Breast epithelium (tissue), 4 donors: ENCODE results near the gene TRIM26. TPM values are rescaled to one million over a fixed set of nuclear protein-coding genes. Genes with fewer than 3 reads are reported as not detected.

ENCODE experiments used
- DNase-seq, 2 donors: peaks; one replicate each; pipeline ENCODE4 v3.0.0-alpha.2; 2019; ENCODE audit warnings: low spot score in 2 of 2
- H3K27ac ChIP-seq, 2 donors: fragments of 200-600 bp; sonication (generic) in 1 of 2; one replicate each; pipeline ENCODE4 v1.5.1; 2016 to 2019; ENCODE audit warnings: mild to moderate bottlenecking in 1 of 2
- H3K27me3 ChIP-seq, 2 donors: fragments of 200-600 bp; sonication (generic) in 1 of 2; one replicate each; pipeline versions ENCODE4 v1.5.1 to v1.6.0; 2017 to 2019; ENCODE audit warnings: control low read depth in 1 of 2, mild to moderate bottlenecking in 1 of 2
- H3K36me3 ChIP-seq: fragments of 200-600 bp; one replicate; pipeline ENCODE4 v1.5.1; 2019
- H3K4me1 ChIP-seq, 2 donors: fragments of 200-600 bp; sonication (generic); one replicate each; pipeline ENCODE4 v1.5.1; 2016 to 2019; ENCODE audit warnings: control low read depth in 1 of 2
- H3K4me3 ChIP-seq, 3 donors: fragments of 200-600 bp; sonication (generic); 1 replicate in 2 of 3; 2 replicates in 1 of 3; pipeline ENCODE4 v1.5.1; 2016 to 2019; ENCODE audit warnings: mild to moderate bottlenecking in 3 of 3, moderate library complexity in 2 of 3
- H3K9me3 ChIP-seq, 2 donors: fragments of 200-600 bp; sonication (generic) in 1 of 2; one replicate each; pipeline ENCODE4 v1.5.1; 2016 to 2019; ENCODE audit warnings: control low read depth in 1 of 2
- CTCF ChIP-seq, 3 donors: fragments of 450-650 bp; IDR thresholded peaks; one replicate each; pipeline ENCODE4 v1.5.1; 2016 to 2017; ENCODE audit warnings: antibody characterized with exemption in 3 of 3, mild to moderate bottlenecking in 3 of 3, moderate library complexity in 3 of 3
- POLR2A ChIP-seq: fragments of 450-650 bp; IDR thresholded peaks from one replicate; pipeline ENCODE4 v1.6.1; 2016; ENCODE audit warnings: antibody characterized with exemption, mild to moderate bottlenecking, moderate library complexity
- POLR2AphosphoS5 ChIP-seq, 3 donors: sonication (generic); formaldehyde crosslinking; IDR thresholded peaks; one replicate each; pipeline ENCODE4 v1.6.1; 2017; ENCODE audit warnings: antibody characterized with exemption in 3 of 3
- intact Hi-C: fragments of 100-400 bp; cut with DNase I; formaldehyde crosslinking; loops from one replicate; pipeline ENCODE4 v1.15.1; 2023; ENCODE audit warnings: low total_unique reads
- total RNA-seq, 3 donors: library from RNA; depleted of rRNA; stranded (reverse); fragments of >200 nt; gene quantifications; one replicate each; pipeline ENCODE4 v1.1.0, GENCODE V29; 2016

The TRIM26 gene
- total RNA-seq, 3 donors from 2014 or later, result 31.7 to 66.2 (median 47.5) TPM

DNA sequence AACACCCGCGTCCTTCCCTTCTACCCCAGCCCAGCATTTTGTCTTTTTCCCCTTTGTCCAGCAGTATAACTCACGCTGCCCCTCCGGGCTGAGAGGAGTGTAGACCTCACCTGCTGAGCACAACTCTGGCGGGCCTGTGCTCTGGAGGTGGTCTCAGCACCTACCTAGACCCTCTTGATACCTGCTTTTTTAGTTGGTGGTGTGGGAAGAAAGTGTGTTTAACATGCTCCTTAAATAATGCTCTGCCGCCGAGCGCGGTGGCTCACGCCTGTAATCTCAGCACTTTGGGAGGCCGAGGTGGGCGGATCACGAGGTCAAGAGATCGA, 1.4 kb upstream of the TRIM26 start:
- no peaks in the 10 kb centered on the region for H3K9me3 ChIP-seq
- intact Hi-C loops, result no loop called here
- TF ChIP-seq POLR2AphosphoS5 (IDR thresholded peaks at IDR 0.05), result no peak
- TF ChIP-seq POLR2A, result no peak
- TF ChIP-seq CTCF (IDR thresholded peaks at IDR 0.05), result no peak
- H3K36me3 ChIP-seq, result no peaks in the 10 kb centered on the region
- no peaks in the 10 kb centered on the region for H3K27me3 ChIP-seq
- H3K4me1 ChIP-seq, result peaks cover 0 to 14% of the 10 kb centered on the region in 2 donors
- DNase-seq, result no peak
- H3K27ac ChIP-seq, result peak overlapping the region; percentile 97 to 99
- peak overlapping the region; percentile 79 to 94 (median 93) for H3K4me3 ChIP-seq

GRCh38 chr6:30213957-30214656, 901 bp upstream of the TRIM26 start:
- Histone ChIP-seq H3K9me3 (no peaks in the 10 kb centered on the region), H3K4me3 (peak overlapping the region; percentile 79 to 94 (median 93)), H3K4me1 (peaks cover 0 to 14% of the 10 kb centered on the region in 2 donors), H3K27ac (peak overlapping the region; percentile 97 to 99), H3K36me3 (no peaks in the 10 kb centered on the region), H3K27me3 (no peaks in the 10 kb centered on the region)
- TF ChIP-seq POLR2AphosphoS5 (IDR thresholded peaks at IDR 0.05) (peak; percentile 74 to 77 (median 76)), POLR2A (peak; percentile 55), CTCF (IDR thresholded peaks at IDR 0.05) (no peak)
- intact Hi-C loops, result no loop called here
- peak; percentile 80 to 87 for DNase-seq

DNA sequence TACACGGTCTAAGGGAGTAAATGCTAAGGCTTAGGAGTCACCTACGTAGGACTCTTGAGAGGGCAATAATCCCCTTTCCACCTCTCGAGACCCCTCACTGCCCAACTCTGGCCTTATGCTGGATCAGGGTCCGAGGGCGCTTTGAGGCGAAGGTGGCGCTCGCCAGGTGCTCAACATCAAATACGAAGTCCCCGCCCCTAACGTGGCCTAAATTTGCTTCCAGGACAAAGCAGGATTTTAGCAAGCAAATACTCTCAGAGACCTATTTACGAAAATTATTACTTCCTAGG, 406 bp upstream of the TRIM26 start:
- Histone ChIP-seq H3K4me3 (peak overlapping the region; percentile 79 to 94 (median 93)), H3K4me1 (peaks cover 0 to 14% of the 10 kb centered on the region in 2 donors), H3K36me3 (no peaks in the 10 kb centered on the region), H3K27ac (peak overlapping the region; percentile 97 to 99), H3K27me3 (no peaks in the 10 kb centered on the region), H3K9me3 (no peaks in the 10 kb centered on the region)
- TF ChIP-seq CTCF (IDR thresholded peaks at IDR 0.05), result no peak
- TF ChIP-seq POLR2AphosphoS5 (IDR thresholded peaks at IDR 0.05), result no peak
- no peak for TF ChIP-seq POLR2A
- intact Hi-C loops, result no loop called here
- DNase-seq, result no peak

GRCh38 chr6:30211899-30212298, 1.3 kb downstream of the TRIM26 start:
- Histone ChIP-seq H3K27me3 (no peaks in the 10 kb centered on the region), H3K9me3 (no peaks in the 10 kb centered on the region), H3K4me1 (peaks cover 0 to 22% of the 10 kb centered on the region in 2 donors), H3K27ac (peak overlapping the region; percentile 97 to 99), H3K36me3 (no peaks in the 10 kb centered on the region), H3K4me3 (peak overlapping the region; percentile 79 to 94 (median 93))
- TF ChIP-seq CTCF (IDR thresholded peaks at IDR 0.05) (no peak), POLR2AphosphoS5 (IDR thresholded peaks at IDR 0.05) (no peak), POLR2A (no peak)
- no peak for DNase-seq
- intact Hi-C loops, result no loop called here

DNA sequence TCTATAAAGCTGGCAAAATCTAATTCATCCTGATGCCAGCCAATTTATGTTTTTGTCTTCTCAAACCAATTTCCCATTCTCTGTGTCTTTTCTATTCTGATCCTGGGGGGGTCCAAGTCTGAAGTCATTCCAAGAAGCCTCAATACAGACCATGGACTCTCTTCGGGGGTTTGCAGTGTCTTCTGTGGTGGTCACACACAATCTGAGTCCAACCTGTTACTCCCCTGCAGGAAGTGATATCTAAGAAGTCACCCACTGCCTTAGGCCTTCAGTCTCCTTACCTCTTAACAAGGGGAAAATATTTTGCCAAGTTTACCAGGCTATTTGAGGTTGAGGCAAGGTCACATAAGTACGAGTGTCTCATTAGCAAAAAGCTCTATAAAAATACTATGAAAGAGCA, 1.9 kb downstream of the TRIM26 start:
- no peak for TF ChIP-seq CTCF (IDR thresholded peaks at IDR 0.05)
- Histone ChIP-seq H3K4me3 (peak overlapping the region in 2 of 3 donors; percentile 0 to 79), H3K9me3 (no peaks in the 10 kb centered on the region), H3K4me1 (peaks cover 0 to 28% of the 10 kb centered on the region in 2 donors), H3K27me3 (no peaks in the 10 kb centered on the region), H3K27ac (peak overlapping the region in 1 of 2 donors; percentile 97), H3K36me3 (no peaks in the 10 kb centered on the region)
- DNase-seq, result no peak
- intact Hi-C loops, result no loop called here
